Iris pigment epithelial cell (primary cell): ENCODE measurements around the gene MRPL14.
"Not testable (repeated sequence)": the region's sequence is repeated elsewhere in the genome, so short reads cannot be mapped to it uniquely, and the experiment has no call there.

Experiments
- DNase-seq: peaks from one replicate; pipeline ENCODE4 v3.0.0-alpha.2; 2011; ENCODE audit warnings: low read depth

The MRPL14 gene

DNA sequence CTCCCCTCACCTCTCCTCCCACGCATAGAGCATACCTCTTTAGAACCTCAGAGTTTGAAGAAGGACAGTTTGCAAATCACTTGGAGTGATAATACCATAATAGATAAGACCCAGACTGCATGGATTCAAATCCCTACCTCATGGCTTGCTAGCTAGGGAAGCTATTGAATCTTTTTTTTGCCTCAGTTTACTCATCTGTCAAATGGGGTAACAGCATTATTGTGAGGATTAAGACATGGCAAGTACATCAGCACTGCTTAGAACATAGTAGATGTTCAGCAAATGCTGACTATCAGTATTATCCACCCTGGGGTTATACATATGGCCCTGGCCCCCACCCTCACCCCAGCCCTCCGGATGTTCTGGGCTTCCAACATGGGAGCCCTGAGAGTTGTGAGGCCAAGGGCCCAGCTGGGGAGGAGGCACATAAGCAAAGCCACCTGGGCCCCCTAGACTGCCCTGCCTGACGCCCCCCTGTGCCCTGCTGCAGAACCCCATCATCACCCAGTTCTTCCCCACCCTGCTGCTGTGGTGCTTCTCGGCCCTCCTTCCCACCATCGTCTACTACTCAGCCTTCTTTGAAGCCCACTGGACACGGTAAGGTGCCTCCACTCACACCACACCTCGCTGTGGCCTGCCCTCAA, 22.2 kb upstream of the MRPL14 start:
- DNase-seq, result no peak

DNA sequence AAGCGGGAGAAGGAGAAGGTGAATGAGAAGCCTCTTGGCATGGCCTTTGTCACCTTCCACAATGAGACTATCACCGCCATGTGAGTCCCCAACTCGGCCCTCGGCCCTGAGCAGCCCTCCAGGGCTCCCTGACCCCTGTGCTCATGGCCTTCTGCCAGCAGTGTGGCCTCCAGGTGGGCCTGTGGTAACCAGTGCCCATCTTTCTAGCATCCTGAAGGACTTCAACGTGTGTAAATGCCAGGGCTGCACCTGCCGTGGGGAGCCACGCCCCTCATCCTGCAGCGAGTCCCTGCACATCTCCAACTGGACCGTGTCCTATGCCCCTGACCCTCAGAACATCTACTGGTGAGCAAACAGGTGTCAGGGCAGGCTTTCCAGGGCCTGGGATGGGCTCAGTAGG, 21.1 kb upstream of the MRPL14 start:
- DNase-seq, result no peak

GRCh38 chr6:44147256-44147655, 20.0 kb upstream of the MRPL14 start:
- no peak for DNase-seq

GRCh38 chr6:44146685-44147084, 19.4 kb upstream of the MRPL14 start:
- DNase-seq, result no peak

GRCh38 chr6:44145839-44146238, 18.6 kb upstream of the MRPL14 start:
- no peak for DNase-seq

DNA sequence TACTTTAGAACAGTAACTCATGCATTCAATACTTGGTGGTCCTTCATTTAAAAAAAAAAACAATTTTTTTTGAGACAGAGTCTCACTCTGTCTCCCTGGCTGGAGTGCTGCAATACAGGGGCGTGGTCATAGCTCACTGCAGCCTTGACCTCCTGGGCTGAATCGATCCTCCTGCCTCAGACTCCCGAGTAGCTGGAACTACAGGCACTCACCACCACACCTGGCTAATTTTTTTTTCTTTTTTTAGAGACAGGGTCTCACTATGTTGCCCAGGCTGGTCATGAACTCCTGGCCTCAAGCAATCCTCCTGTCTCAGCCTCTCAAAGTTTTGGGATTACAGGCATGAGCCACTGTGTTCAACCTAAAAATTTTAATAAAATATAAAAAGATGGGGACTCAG, 17.3 kb upstream of the MRPL14 start:
- DNase-seq, result not testable (repeated sequence)

GRCh38 chr6:44143731-44144130, 16.5 kb upstream of the MRPL14 start:
- no peak for DNase-seq

GRCh38 chr6:44142835-44143234, 15.6 kb upstream of the MRPL14 start:
- DNase-seq, result no peak

DNA sequence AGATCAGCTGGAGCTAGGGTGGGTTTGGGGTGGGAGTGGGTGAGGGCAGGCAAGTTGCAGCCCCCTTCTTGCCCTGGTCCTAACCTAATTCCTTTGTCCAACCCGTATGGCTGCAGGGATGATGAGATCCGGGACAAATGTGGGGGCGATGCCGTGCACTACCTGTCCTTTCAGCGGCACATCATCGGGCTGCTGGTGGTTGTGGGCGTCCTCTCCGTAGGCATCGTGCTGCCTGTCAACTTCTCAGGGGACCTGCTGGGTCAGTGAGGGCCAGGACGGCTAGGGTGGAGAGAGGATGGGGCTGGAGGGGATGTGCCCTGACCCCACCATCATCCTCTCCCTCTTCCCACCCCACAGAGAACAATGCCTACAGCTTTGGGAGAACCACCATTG, 12.1 kb upstream of the MRPL14 start:
- DNase-seq, result no peak

DNA sequence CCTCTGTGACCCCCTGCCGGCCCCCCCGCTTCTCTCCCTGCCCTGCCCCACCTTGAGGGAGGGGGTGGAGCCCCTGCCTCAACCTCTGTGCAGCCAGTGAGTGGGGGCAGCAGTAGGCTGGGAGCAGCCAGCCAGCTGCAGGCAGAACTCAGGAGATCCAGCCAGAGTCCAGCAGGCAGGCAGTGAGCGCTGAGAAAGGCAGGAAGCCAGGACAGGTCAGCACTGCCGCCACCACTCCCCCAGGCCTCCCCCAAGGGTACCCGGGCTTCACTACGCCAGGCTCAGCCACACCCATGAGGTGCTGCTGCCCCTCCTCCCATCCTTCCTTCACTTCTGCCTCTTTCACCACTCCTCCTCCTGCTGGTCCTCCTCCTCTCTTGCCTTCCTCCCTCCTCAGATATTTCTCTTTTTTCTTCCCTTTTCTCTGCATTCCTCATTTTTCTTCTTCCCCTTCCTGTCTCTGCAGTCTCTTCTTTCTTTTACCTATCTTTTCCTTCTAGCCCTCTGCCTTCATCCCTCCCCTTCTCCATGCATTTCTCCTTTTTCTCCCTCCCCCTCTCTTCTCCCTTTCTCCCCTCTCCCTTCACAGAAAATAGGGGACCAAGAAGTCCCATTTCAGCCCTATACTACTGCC, 11.6 kb upstream of the MRPL14 start:
- DNase-seq, result no peak

- DNase-seq, result no peak
These were observed 8.6 kb upstream of the MRPL14 start for GRCh38 chr6:44135875-44136274.

DNA sequence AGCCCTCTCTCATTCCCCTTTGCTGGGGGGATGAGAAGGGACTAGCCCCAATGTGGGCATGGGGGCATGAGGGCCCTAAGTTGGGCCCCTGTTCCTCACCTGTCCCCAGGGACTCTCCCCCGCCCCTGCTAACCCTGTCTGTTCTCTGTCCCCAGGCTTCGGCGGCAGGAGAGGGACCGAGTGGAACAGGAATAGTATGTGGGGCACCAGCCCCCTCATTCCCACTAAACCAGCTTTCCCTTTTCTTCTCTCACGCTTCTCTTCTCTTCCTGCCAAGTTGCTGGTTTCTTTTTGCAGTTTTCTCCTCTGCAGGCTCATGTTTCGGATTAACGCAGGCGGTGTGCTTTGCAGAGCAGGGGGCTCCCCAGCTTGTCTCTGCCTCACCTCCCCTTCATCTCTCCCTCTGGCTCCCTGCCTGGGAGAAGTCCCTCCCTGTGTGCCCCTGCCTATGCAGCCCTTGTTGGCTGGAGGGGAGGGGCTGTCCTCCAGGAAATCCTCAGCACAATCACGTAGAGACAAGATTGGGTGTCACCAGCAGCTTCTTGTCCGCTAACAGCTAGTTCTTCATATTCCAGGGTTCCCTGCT, 8.0 kb upstream of the MRPL14 start:
- no peak for DNase-seq

- no peak for DNase-seq
These were observed 6.9 kb upstream of the MRPL14 start for GRCh38 chr6:44133981-44134711.

GRCh38 chr6:44133003-44133931, 6.0 kb upstream of the MRPL14 start:
- peak; percentile 53 for DNase-seq

DNA sequence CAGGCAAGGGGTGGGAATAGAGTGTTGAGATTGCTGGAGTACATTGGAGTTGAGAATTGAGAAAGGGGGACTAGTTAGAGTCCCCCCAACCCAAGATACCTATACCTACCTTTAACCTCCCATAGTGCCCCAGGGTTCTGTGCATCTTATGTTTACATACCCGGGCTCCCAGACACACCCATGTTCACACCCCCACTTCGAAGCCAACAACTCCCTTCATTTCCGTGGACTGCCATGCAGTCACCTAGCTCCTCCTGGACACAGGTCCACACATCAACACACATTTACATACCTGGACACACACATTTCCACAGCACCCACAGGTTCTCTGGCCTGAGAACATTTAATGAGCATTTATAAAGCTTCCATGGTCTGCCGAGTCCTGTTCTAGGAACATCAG, 5.2 kb upstream of the MRPL14 start:
- no peak for DNase-seq

GRCh38 chr6:44131892-44132291, 4.6 kb upstream of the MRPL14 start:
- DNase-seq, result no peak

- DNase-seq, result no peak
These were observed 2.6 kb upstream of the MRPL14 start for GRCh38 chr6:44129841-44130322.

DNA sequence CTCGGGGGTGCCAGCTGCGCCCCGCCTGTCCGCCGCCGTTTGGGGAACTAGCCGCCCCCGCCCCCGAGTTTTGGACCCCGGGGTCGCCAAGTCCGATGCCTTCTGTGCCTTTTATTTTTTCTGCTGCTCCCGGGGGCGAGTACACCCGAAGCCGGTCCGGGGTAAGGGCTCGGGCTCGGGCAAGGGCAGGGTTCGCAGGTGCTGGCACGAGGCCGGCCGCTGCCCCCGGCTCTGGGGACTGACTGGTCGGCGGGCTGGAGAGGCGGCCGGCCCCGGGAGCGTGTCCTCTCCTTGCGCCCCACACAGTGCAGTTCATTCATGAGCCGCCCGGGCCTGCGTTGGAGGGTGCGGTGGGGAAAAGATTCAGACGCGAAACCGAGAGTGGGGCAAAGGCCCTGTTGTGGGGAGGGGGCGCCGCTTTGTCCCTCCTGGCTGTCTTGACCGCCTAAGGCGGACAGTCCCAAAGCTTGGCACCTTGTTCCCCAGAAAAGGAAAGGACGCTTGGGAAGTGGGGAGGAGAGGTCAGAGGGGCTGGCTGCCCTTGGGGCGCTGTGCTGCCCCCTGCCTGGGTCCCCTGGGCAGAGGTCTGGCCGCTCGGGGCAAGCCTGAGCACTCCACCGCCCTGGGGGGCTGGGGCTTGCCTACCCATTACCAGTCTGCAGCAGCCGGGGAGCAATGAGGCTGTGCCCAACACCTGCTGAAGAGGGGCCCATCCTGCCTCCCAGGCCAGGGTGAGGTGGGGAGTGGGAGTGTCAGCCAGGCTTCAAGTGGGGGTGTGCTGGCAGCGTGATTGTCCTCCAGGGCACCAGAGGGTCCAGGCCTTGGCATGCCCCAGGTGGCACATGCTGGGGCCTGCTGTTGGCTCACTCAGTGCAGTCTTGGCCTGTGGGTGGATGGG, 1.0 kb upstream of the MRPL14 start:
- DNase-seq, result peak; percentile 48

GRCh38 chr6:44126320-44127149, 717 bp downstream of the MRPL14 start:
- DNase-seq, result peak; percentile 93

DNA sequence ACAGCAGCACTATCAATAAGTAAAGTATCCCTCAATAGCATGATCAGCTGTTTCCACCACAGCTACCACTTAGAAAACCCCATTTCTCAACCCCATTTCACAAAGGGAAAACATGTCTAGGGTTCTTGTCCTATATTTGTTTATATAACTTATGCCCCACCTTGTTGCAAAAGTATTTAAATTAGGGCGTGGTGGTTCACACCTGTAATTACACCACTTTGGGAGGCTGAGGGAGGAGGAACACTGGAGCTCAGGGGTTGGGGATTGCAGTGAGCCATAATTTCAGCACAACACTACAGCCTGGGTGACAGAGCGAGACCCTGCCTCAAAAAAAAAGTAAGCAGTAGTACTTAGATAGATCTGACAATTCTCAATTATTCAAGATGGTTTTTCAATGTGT, 3.7 kb downstream of the MRPL14 start:
- no peak for DNase-seq
